RWPE1 (cell line): ENCODE results near the gene CORO7.

Source experiments
- CTCF ChIA-PET: fragments of 350-600 bp; sonication (Branson Sonifier 250); formaldehyde crosslinking; extraction: SDS; loops from one replicate; lab custom pipeline; 2021; lab: Yijun Ruan, JAX
- POLR2A ChIA-PET: fragments of 400-600 bp; formaldehyde crosslinking; extraction: SDS; loops from one replicate; lab custom pipeline; 2020; ENCODE audit warnings: antibody characterized with exemption; ENCODE audit not compliant: low non-redundant PET; lab: Yijun Ruan, JAX
- DNase-seq: peaks from one replicate; pipeline ENCODE4 v3.0.0; 2012; ENCODE audit warnings: low spot score
- H3K27ac ChIP-seq: fragments of 450-650 bp; 2 replicates; pipeline ENCODE4 v1.5.1; 2017
- TF ChIP-seq, protein P1 (sequence below): fragments of 450-650 bp; conservative IDR thresholded peaks from 2 replicates; pipeline ENCODE4 v1.5.1; 2017; ENCODE audit warnings: low read depth, mild to moderate bottlenecking

CORO7 gene

DNA sequence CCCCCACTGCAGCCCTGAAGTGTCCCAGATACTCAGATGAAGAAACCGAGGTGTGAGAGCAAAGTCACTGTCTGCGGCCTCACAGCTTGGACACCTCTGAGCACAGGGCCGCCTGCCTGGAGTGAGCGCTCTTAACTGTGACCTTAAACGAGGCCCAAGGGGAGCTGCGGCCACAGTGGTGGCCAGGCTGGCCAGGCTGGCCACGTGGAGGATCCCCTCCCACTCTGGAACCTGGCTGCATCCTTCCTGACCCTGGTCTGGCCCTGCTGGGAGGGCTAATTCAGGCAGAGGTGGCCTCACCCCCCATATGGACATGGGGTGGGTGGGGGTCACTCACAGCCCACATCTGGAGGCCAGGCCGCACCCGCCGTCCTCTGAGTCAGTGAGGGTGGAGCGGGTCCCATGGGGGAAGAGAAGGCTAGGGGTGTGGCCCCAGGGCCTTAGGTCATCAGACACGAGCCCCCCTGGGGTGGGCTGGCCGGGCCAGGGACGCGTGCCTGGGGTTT is 38.2 kb downstream of the CORO7 start:
- TF ChIP-seq, protein P1, sequence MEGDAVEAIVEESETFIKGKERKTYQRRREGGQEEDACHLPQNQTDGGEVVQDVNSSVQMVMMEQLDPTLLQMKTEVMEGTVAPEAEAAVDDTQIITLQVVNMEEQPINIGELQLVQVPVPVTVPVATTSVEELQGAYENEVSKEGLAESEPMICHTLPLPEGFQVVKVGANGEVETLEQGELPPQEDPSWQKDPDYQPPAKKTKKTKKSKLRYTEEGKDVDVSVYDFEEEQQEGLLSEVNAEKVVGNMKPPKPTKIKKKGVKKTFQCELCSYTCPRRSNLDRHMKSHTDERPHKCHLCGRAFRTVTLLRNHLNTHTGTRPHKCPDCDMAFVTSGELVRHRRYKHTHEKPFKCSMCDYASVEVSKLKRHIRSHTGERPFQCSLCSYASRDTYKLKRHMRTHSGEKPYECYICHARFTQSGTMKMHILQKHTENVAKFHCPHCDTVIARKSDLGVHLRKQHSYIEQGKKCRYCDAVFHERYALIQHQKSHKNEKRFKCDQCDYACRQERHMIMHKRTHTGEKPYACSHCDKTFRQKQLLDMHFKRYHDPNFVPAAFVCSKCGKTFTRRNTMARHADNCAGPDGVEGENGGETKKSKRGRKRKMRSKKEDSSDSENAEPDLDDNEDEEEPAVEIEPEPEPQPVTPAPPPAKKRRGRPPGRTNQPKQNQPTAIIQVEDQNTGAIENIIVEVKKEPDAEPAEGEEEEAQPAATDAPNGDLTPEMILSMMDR, result no peak
- POLR2A ChIA-PET, result no interaction called here
- H3K27ac ChIP-seq, result peak overlapping the region; percentile 99
- CTCF ChIA-PET, result interaction anchor here (0.5 to 5.5 kb wide), 7 partner anchors 15 to 89 kb away, joined by 3 to 22 read pairs (median 7); partner anchors contain the start of gene PAM16
- DNase-seq, result no peak

DNA sequence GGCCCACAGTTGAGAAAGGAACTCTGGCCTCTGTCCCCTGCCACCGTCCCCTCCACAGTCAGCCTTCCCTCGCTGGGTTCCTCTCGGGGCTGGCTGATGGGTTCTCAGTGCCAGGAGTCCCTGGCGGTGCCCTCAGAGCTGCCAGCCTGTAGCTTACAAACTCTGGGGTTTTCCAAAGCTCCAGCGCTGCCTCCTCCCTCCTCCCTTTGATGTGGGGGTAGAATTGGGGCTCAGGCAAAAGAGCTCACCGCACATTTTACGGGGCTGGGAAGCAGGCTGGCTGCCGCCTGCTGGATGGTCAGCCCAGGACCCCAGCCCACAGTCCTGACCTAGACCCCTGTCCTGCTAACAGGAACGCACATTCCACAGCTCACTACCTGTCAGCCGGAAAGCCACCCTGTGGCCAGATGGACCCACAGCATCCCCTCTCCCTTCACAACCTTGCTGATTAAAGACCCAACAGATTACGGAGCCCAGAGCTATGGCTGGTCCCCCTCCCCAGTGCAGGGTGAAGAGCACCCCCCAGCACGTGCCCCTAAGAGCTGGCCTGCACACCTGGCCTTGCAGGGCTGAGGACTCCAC is 38.7 kb downstream of the CORO7 start:
- DNase-seq, result no peak
- CTCF ChIA-PET, result interaction anchor here (0.5 to 5.5 kb wide), 7 partner anchors 9 to 89 kb away, joined by 3 to 22 read pairs (median 7); partner anchors contain the start of gene PAM16
- TF ChIP-seq, protein P1, result no peak
- POLR2A ChIA-PET, result no interaction called here
- H3K27ac ChIP-seq, result peak overlapping the region; percentile 99

DNA sequence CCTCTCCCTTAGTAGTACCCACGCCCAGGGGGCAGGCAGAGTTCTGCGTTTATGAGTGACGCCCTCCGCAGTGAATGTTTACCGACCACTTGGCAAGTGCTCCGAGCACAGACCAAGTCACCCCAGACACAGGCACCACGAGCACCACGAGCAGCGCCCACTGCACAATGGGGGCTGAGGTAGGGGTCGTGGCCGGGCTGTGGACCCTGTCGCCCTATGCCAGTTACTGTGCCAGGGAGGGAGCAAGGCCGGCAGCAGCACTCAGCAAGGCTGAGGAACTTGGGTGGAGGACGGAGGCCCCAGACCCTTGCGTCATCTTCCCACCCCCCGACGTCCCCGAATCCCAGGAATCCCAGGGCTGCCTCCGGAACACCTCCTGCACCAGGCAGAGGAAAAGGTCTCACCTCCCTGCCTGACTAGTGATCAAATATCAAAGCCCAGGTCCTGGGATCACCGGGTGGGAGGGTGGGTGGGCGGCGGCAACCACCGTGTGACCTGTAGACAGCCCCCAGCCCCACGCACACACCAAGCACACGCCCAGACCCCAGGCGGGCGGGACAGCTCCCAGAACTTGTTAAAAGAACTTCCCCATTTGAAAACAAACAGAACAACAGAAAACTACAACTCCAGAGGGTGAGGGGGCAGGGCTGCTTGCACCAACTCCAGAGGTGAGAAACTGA is 39.4 kb downstream of the CORO7 start:
- H3K27ac ChIP-seq, result peak overlapping the region; percentile 99
- ChIA-PET CTCF (interaction anchor here (1.0 to 5.5 kb wide), 7 partner anchors 9 to 88 kb away, joined by 3 to 31 read pairs (median 7); partner anchors contain the start of gene PAM16), POLR2A (no interaction called here)
- DNase-seq, result no peak
- TF ChIP-seq, protein P1, result no peak

DNA sequence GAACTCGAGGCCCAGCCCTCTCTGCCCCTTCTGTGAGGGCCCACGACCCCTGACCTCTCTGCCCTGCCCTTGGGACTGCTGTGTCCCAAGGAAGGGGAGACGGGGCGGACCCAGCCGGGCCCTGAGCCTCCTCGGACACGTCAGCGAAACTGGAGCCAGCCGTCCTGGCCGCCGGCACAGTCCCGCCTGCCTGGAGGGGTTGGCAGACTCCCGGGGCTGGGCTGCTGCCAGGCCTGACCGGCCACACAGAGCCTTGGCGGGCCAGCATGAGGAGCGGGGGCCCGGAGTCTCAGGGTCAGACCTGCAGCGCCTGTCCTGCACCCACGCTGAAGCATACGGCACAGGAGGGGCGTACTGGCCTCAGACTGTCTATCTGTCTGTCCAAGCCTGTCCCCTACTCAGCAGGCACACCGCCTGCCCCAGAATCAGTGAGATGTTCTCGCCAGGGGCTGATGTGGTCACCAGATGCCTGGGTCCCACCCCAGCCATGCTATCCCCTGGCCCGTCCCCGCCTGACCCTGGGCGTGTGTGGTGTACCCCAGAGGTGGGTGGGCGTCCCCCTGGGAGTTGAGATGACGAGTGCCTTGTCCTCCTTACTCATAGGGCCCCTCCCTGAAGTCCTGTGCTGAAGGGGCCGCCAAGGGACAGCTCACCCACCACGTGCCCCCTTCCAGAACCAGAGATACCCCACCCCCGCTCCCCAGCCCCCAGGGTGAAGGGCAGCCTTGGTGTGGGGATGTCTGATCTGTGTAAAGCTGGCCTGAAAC is 40.1 kb downstream of the CORO7 start:
- no peak for DNase-seq
- CTCF ChIA-PET, result interaction anchor here (0.7 to 4.8 kb wide), 3 partner anchors 9 to 86 kb away, joined by 3 to 31 read pairs (median 3); no protein-coding TSS in a partner anchor
- TF ChIP-seq, protein P1, result no peak
- POLR2A ChIA-PET, result no interaction called here
- peak overlapping the region; percentile 99 for H3K27ac ChIP-seq

DNA sequence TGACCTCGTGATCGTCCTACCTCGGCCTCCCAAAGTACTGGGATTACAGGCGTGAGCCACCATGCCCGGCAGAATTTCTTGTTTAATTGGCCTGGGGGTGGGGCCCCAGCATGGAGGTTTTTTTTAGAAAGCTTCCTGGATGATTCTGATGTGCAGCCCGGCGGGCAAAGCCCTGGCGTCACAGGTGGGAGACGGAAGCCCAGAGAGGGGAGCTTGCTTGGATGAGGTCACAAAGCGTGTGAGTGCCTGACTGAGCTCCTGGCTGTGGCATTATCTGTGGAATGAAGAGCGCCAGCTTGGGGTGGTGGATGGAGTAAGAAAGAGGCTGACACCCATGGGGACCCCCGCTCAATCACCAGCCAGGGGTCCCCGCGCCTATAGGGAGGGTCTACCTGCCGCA is 40.7 kb downstream of the CORO7 start:
- no peak for DNase-seq
- TF ChIP-seq, protein P1, result no peak
- ChIA-PET POLR2A (no interaction called here), CTCF (interaction anchor here (0.6 to 4.8 kb wide), 5 partner anchors 17 to 104 kb away, joined by 3 to 31 read pairs (median 3); no protein-coding TSS in a partner anchor)
- peak overlapping the region; percentile 99 for H3K27ac ChIP-seq
